VCaP (cell line): ENCODE results near the gene CXorf65.

Experiments used
- H3K27ac ChIP-seq: fragments of 450-650 bp; 2 replicates; pipeline ENCODE4 v1.5.1; 2017
- CTCF ChIP-seq: fragments of 450-650 bp; conservative IDR thresholded peaks from 2 replicates; pipeline ENCODE4 v1.5.1; 2017; ENCODE audit warnings: mild to moderate bottlenecking, moderate library complexity

The CXorf65 gene

GRCh38 chrX:71117358-71117757 is 10.8 kb upstream of the CXorf65 start:
- no peak for TF ChIP-seq CTCF
- H3K27ac ChIP-seq: peak overlapping the region; percentile 80

- H3K27ac ChIP-seq: no peak overlapping the region
- no peak for TF ChIP-seq CTCF
These were observed 5.4 kb upstream of the CXorf65 start for GRCh38 chrX:71111921-71112431.

- H3K27ac ChIP-seq: no peak within 1 kb of the TSS
- no peak for TF ChIP-seq CTCF
These were observed 4.8 kb upstream of the CXorf65 start, which contains the start of gene IL2RG for GRCh38 chrX:71111141-71111843. IL2RG (minus strand) TSS chrX:71111577; CDS start chrX:71111539, 38 bp downstream.

- TF ChIP-seq CTCF: no peak
- H3K27ac ChIP-seq: no peak overlapping the region
These were observed 2.5 kb upstream of the CXorf65 start for GRCh38 chrX:71109051-71109450.

GRCh38 chrX:71107762-71108360 is 1.3 kb upstream of the CXorf65 start:
- no peak for TF ChIP-seq CTCF
- H3K27ac ChIP-seq: no peak overlapping the region

- H3K27ac ChIP-seq: no peak overlapping the region
- no peak for TF ChIP-seq CTCF
These were observed 705 bp upstream of the CXorf65 start for GRCh38 chrX:71107245-71107644.

- H3K27ac ChIP-seq: no peak overlapping the region
- TF ChIP-seq CTCF: no peak
These were observed 912 bp downstream of the CXorf65 start for GRCh38 chrX:71105628-71106027.
